ENCODE data around the gene NPIPA2. TPM values are rescaled to one million over a fixed set of nuclear protein-coding genes. Genes with fewer than 3 reads are reported as not detected.
"Not testable (repeated sequence)": the region's sequence is repeated elsewhere in the genome, so short reads cannot be mapped to it uniquely, and the experiment has no call there.

Gene NPIPA2
- 1 to 10 TPM in 4 of 6 donors, not detected in 2; 1.2 to 8.4 (median 2.4) TPM for total RNA-seq

DNA sequence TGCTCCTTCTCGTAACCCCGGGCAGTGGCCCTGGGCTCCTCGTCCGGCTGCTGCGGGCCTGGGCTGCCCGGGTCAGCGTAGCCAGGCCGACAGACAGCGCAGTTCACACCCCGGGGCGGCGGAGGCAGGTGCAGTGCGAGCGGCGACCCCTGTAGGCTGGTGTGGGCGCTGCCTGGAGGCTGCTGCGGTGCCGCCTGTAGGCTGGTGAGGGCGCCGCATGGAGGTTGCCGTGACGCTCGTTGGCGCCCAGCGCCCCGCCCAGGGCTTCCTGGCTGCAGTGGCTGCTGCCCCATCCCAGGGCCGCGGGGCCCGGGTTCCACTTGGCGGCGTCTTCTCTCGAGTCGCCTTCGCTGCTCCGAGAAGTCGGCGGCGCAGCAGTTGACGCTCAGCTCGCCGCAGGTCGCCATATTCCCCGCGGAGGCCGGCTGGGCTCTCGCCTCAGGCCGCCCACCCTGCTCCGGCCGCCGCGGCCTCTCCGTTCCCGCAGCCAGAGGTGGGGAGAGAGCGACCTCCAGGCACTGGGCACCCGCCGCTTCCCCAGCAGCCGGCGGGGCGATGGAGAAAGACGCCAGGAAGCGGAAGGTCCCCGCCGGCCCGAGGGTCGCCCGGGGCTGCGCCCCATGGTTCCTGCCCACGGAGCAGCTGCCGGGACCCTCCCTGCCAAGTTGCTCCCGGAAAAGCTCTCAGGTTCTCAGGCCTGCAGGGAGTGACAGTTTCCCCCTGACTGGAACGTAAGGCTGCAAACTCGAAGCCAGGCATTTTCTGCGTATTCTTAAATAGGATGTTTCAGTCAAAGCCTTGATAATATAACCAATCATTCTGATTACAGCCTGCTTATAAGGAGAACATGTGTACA, at the start of gene NPIPA2:
Gene NPIPA2, plus strand, starts transcription at position 261 of the 856 bp plus-strand sequence. CDS start 5,533 bp downstream, outside the sequence.
- not testable (repeated sequence) for H3K9me3 ChIP-seq, DNase-seq, H3K36me3 ChIP-seq, H3K4me1 ChIP-seq, H3K4me3 ChIP-seq, H3K27me3 ChIP-seq, H3K27ac ChIP-seq
- peak; percentile 99 for ATAC-seq (ENCODE audit: low FRiP score in 2 of 2)
- no CpG with 5 or more reads among the region's 73 CpGs for WGBS, 2 donors

DNA sequence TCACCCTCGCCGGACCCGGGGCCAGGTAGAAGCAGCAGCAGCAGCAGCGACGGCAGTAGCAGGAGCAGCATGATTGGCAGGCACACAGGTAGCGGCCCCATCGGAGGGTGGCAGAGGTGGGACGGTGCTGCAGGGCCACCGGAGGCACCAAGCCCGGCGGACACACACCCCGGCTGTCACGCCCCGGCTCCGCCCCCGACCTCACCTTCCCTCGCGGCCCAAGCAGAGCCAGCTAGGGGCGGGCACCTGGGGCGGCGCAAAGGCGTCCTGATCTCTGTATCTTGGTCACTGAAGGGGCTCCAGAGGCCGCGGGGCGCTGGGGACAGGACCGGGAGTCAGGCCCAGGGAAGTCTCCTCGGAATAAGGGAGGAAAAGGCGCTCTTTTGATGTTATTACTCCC, 48.2 kb upstream of the NPIPA2 start, which contains the start of gene PLA2G10:
Gene PLA2G10, minus strand, starts transcription at position 180 of the 400 bp plus-strand sequence. Its CDS starts 79 bp downstream, at position 101.
- DNase-seq, H3K36me3 ChIP-seq, H3K4me1 ChIP-seq, H3K27ac ChIP-seq, H3K27me3 ChIP-seq, H3K4me3 ChIP-seq, H3K9me3 ChIP-seq: not testable (repeated sequence)
- WGBS, 2 donors, result no CpG with 5 or more reads among the region's 28 CpGs
- peak in 1 of 2 donors; percentile 80 for ATAC-seq (ENCODE audit: low FRiP score in 2 of 2)

DNA sequence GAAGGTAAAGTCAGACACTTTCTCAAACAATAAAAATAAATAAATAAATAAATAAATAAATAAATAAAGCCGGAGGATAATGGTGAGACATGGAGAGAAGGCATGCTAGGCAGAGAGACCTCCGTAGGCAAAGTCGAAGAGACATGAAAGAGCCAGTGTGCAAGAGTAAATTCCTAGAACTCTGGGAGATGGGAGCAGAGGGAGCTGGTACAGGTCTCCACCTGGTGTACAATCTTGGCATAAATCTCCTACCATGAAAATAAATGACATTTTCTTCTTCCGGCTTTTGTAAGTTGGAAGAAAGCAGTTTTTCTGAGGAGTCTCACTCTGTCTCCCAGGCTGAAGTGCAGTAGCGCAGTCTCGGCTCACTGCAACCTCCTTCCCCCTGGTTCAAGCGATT, 40.5 kb upstream of the NPIPA2 start:
- not testable (repeated sequence) for H3K36me3 ChIP-seq; H3K4me1 ChIP-seq; H3K4me3 ChIP-seq; DNase-seq; ATAC-seq (ENCODE audit: low FRiP score in 2 of 2); H3K9me3 ChIP-seq; H3K27me3 ChIP-seq; H3K27ac ChIP-seq
- WGBS, 2 donors, result 51% methylated on average over 3 of the region's 7 CpGs; no CpG with 5 or more reads in 1 of the 2 donors

DNA sequence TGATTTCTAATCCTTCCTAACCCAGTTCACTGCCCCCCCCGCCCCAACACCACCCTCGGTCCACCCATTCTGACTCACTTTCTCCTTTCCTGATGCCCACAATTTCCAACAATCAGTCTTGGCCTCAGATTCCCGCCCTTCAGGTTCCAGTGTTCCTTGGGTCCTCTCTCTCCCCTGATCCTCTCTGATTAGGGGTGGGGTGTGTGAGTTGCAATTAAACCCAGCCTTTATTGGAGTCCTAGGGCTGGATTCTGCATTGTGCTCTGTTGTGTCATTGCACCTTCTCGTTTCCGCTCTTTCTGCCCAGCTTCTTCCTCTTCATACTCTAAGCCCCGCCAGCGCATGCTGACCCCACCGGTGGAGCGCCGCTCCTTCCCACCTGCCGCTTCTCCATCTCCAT, 39.7 kb upstream of the NPIPA2 start:
- not testable (repeated sequence) for DNase-seq, H3K4me3 ChIP-seq, H3K4me1 ChIP-seq, H3K27me3 ChIP-seq, H3K27ac ChIP-seq, H3K36me3 ChIP-seq, H3K9me3 ChIP-seq
- ATAC-seq (ENCODE audit: low FRiP score in 2 of 2), result peak in 1 of 2 donors; percentile 4
- no CpG with 5 or more reads among the region's 11 CpGs for WGBS, 2 donors

DNA sequence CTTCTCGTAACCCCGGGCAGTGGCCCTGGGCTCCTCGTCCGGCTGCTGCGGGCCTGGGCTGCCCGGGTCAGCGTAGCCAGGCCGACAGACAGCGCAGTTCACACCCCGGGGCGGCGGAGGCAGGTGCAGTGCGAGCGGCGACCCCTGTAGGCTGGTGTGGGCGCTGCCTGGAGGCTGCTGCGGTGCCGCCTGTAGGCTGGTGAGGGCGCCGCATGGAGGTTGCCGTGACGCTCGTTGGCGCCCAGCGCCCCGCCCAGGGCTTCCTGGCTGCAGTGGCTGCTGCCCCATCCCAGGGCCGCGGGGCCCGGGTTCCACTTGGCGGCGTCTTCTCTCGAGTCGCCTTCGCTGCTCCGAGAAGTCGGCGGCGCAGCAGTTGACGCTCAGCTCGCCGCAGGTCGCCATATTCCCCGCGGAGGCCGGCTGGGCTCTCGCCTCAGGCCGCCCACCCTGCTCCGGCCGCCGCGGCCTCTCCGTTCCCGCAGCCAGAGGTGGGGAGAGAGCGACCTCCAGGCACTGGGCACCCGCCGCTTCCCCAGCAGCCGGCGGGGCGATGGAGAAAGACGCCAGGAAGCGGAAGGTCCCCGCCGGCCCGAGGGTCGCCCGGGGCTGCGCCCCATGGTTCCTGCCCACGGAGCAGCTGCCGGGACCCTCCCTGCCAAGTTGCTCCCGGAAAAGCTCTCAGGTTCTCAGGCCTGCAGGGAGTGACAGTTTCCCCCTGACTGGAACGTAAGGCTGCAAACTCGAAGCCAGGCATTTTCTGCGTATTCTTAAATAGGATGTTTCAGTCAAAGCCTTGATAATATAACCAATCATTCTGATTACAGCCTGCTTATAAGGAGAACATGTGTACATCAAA, 38.9 kb upstream of the NPIPA2 start, which contains the start of gene NPIPA3:
Gene NPIPA3, plus strand, starts transcription at position 256 of the 856 bp plus-strand sequence. CDS start 5,533 bp downstream, outside the sequence.
- not testable (repeated sequence) for H3K36me3 ChIP-seq, H3K4me1 ChIP-seq, H3K27me3 ChIP-seq, H3K9me3 ChIP-seq, H3K27ac ChIP-seq, H3K4me3 ChIP-seq, DNase-seq
- WGBS, 2 donors, result no CpG with 5 or more reads among the region's 73 CpGs
- peak; percentile 99 to 100 for ATAC-seq (ENCODE audit: low FRiP score in 2 of 2)

DNA sequence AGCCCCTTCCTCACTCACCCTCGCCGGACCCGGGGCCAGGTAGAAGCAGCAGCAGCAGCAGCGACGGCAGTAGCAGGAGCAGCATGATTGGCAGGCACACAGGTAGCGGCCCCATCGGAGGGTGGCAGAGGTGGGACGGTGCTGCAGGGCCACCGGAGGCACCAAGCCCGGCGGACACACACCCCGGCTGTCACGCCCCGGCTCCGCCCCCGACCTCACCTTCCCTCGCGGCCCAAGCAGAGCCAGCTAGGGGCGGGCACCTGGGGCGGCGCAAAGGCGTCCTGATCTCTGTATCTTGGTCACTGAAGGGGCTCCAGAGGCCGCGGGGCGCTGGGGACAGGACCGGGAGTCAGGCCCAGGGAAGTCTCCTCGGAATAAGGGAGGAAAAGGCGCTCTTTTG, 9.1 kb upstream of the NPIPA2 start:
- H3K36me3 ChIP-seq, H3K27ac ChIP-seq, H3K9me3 ChIP-seq, H3K4me1 ChIP-seq, H3K4me3 ChIP-seq, H3K27me3 ChIP-seq, DNase-seq: not testable (repeated sequence)
- WGBS, 2 donors, result no CpG with 5 or more reads among the region's 28 CpGs
- ATAC-seq (ENCODE audit: low FRiP score in 2 of 2), result peak in 1 of 2 donors; percentile 87

DNA sequence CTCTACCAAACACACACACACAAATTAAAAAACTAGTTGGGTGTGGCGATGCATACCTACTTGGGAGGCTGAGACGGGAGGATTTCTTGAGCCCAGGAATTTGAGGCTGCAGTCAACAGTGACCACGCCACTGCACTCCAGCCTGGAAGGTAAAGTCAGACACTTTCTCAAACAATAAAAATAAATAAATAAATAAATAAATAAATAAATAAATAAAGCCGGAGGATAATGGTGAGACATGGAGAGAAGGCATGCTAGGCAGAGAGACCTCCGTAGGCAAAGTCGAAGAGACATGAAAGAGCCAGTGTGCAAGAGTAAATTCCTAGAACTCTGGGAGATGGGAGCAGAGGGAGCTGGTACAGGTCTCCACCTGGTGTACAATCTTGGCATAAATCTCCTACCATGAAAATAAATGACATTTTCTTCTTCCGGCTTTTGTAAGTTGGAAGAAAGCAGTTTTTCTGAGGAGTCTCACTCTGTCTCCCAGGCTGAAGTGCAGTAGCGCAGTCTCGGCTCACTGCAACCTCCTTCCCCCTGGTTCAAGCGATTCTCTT, 1.4 kb upstream of the NPIPA2 start:
- not testable (repeated sequence) for H3K36me3 ChIP-seq, DNase-seq, H3K9me3 ChIP-seq, H3K27ac ChIP-seq, H3K27me3 ChIP-seq, H3K4me3 ChIP-seq, H3K4me1 ChIP-seq
- peak in 1 of 2 donors; percentile 67 for ATAC-seq (ENCODE audit: low FRiP score in 2 of 2)
- WGBS, 2 donors, result no CpG with 5 or more reads among the region's 10 CpGs

DNA sequence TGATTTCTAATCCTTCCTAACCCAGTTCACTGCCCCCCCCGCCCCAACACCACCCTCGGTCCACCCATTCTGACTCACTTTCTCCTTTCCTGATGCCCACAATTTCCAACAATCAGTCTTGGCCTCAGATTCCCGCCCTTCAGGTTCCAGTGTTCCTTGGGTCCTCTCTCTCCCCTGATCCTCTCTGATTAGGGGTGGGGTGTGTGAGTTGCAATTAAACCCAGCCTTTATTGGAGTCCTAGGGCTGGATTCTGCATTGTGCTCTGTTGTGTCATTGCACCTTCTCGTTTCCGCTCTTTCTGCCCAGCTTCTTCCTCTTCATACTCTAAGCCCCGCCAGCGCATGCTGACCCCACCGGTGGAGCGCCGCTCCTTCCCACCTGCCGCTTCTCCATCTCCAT, 539 bp upstream of the NPIPA2 start:
- not testable (repeated sequence) for H3K4me1 ChIP-seq; DNase-seq; ATAC-seq (ENCODE audit: low FRiP score in 2 of 2); H3K9me3 ChIP-seq; H3K27me3 ChIP-seq; H3K4me3 ChIP-seq; H3K36me3 ChIP-seq; H3K27ac ChIP-seq
- no CpG with 5 or more reads among the region's 11 CpGs for WGBS, 2 donors

DNA sequence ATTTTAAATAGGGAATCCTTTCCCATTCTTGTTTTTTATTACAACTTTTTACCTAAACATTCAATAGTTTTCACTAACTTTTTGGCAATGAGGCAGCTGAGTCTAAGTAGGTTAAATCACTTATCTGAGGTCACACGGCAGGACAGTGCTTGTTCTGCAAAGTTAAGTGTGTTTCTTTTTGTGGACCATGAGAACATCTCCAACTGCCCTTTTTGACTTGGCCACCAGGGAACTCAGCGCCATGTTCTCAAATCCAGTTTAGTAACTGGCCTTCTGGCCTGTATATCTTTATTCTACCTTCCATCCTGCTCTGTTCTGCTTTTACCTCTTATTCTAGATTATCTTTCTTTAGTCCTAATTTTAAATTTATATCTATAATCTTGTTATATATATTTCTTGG, 31.3 kb downstream of the NPIPA2 start:
- DNase-seq; H3K4me3 ChIP-seq; H3K9me3 ChIP-seq; H3K27ac ChIP-seq; H3K4me1 ChIP-seq; H3K27me3 ChIP-seq; ATAC-seq (ENCODE audit: low FRiP score in 2 of 2); H3K36me3 ChIP-seq: not testable (repeated sequence)
- WGBS, 2 donors, result no CpG with 5 or more reads among the region's 2 CpGs

DNA sequence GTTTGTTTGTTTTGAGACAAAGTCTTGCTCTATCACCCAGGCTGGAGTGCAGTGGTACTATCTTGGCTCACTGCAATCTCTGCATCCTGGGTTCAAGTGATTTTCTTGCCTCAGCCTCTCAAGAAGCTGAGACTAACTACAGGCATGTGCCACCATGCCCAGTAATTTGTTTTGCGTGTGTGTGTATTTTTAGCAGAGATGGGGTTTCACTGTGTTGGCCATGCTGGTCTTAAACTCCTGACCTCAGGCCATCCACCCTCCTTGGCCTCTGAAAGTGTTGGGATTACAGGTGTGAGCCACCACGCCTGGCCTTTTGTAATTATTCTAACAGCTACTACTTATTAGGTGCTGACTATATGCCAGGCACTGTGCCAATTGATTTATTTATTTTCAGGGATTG, 33.3 kb downstream of the NPIPA2 start:
- H3K9me3 ChIP-seq; DNase-seq; H3K27ac ChIP-seq; H3K36me3 ChIP-seq; H3K4me3 ChIP-seq; H3K27me3 ChIP-seq; ATAC-seq (ENCODE audit: low FRiP score in 2 of 2); H3K4me1 ChIP-seq: not testable (repeated sequence)
- no CpG with 5 or more reads among the region's 2 CpGs for WGBS, 2 donors

DNA sequence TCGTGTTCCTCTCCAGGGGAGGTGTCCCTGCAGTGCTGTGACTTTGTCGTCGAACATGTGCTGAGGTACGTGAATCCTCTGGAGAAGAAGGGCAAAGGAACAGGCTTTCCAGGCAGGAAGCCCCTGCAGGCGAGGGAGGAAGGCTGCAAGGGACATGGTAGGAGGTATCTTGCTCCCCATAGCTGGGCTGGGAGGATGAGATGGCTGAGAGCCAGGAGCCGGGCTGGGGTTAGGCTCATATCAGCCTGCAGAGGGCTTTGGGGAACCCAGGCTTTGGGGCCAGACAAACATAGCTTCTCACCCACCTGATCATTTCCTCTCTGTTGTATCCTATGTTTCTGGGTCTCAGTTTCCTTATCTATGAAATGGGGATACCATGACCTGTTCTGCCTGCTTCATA, 34.4 kb downstream of the NPIPA2 start:
- H3K4me3 ChIP-seq, DNase-seq, H3K4me1 ChIP-seq, H3K36me3 ChIP-seq, H3K27ac ChIP-seq, H3K9me3 ChIP-seq, H3K27me3 ChIP-seq: not testable (repeated sequence)
- peak in 1 of 2 donors; percentile 42 for ATAC-seq (ENCODE audit: low FRiP score in 2 of 2)
- no CpG with 5 or more reads among the region's 6 CpGs for WGBS, 2 donors

DNA sequence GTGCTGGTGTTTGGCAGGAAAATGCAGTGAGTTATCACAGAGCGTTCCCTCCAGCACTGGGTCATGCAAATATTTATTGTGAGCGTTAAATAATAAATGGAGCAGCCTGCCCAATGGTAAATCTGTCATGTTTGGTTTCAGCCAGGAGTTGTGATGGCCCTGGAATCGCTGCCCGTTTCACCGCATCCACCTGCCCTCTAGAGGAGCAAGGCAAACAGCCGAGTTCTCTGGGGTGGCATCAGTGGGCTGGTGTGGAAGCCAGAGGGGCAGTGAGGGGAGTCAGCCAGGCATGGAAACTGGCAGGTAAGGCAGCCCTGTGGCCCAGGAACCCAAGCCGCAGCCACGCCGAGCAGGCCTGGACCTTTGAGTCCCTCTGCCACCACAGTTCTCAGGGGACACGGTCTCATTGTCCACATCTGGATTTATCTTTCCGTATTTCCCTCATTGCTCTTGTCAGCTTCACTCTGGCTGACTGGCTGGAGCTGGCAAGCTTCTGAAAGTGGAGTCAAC, 37.1 kb downstream of the NPIPA2 start:
- not testable (repeated sequence) for ATAC-seq (ENCODE audit: low FRiP score in 2 of 2); H3K36me3 ChIP-seq; H3K27ac ChIP-seq; H3K9me3 ChIP-seq; H3K4me1 ChIP-seq; H3K4me3 ChIP-seq; H3K27me3 ChIP-seq
- DNase-seq, result peak in 1 of 2 donors; percentile 66
- 79% methylated on average over 5 of the region's 11 CpGs; no CpG with 5 or more reads in 1 of the 2 donors for WGBS, 2 donors
